GM19240 (cell line): Measurements from ENCODE around the gene DRG1.
"Not testable (repeated sequence)": the region's sequence is repeated elsewhere in the genome, so short reads cannot be mapped to it uniquely, and the experiment has no call there.

Source experiments
- DNase-seq: peaks from one replicate; pipeline ENCODE4 v3.0.0; 2011; ENCODE audit warnings: low spot score; ENCODE audit not compliant: insufficient read length

DRG1 gene, protein sequence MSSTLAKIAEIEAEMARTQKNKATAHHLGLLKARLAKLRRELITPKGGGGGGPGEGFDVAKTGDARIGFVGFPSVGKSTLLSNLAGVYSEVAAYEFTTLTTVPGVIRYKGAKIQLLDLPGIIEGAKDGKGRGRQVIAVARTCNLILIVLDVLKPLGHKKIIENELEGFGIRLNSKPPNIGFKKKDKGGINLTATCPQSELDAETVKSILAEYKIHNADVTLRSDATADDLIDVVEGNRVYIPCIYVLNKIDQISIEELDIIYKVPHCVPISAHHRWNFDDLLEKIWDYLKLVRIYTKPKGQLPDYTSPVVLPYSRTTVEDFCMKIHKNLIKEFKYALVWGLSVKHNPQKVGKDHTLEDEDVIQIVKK

DNA sequence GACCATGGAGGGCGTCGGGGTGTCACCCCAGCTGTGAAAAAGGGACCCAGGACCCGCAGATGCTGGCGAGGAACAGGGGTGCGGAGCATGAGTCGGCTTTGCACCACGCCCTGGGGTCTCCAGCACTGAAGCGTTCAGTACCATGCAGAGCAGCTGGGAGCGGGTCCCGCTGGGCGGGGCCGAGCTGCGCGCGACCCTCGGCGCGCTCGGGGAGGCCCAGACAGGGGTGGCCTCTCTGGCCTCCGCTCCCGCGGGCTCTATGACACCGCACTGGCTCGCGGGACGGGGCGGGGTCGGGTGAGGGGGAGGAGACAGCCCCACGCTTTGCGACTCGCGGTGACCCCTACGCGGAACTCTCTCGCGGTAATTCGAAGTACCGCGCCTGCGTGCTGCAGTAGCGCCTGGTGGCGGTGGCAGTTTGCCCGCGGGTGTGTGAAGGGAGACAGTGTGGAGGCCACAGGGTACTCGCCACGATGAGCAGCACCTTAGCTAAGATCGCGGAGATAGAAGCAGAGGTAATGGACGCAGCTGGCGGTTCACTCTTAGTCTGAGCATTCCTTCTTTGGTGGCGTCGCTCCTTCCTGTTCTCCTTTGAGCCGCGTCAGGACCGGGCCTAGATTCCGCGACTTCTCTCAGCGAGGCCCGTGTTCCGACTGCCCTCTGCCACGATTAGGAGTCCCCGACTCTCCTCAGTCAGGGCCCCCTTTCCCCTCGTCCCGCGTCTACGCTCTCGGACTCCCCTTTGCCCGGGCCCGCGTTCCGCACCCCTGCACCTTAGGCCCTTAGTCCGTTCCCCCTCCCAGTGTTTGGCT, at the start of gene DRG1:
TSS of gene DRG1 (plus strand) at position 394 of the 812 bp plus-strand sequence. CDS start at position 474, 80 bp downstream.
- peak; percentile 97 for DNase-seq

DNA sequence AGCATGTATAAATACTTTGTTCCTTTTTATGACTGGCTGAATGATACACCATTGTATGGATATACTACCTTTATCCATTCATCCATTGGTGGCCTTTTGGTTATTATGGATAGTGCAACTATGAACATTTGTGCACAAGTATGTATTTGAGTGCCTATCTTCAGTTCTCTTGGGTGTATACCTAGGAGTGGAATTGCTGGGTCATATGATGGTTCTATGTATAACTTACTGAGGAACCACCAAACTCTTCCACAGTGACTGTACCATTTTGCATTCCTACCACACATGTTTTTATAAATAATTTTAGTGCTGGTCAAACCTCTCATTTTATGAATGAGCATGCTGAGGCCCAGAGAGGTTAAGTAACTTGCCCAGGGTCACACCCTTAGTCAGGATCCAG, 49.4 kb upstream of the DRG1 start:
- no peak for DNase-seq

DNA sequence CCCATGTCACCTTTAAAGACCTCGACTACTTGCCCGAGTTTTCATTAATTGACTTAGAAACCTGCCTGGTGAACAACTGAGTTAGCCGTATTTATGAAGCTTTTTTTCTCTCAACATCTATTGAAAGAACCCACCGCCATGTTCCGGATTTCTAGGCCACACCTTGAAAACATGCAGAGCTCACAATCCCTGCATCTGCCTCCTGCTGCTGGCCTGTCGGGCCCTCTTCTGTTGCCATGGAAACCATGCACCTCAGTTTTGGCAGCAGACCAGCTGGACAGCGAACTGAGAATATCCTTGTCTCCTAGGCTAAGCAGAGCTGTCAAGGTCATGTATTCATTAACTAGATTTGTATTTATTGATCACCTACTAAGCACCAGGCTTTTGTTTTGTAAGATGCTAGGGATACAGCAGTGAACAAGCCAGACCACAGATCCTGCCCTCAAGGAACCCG, 49.0 kb upstream of the DRG1 start:
- DNase-seq: no peak

GRCh38 chr22:31354515-31354914, 44.9 kb upstream of the DRG1 start:
- DNase-seq: no peak

DNA sequence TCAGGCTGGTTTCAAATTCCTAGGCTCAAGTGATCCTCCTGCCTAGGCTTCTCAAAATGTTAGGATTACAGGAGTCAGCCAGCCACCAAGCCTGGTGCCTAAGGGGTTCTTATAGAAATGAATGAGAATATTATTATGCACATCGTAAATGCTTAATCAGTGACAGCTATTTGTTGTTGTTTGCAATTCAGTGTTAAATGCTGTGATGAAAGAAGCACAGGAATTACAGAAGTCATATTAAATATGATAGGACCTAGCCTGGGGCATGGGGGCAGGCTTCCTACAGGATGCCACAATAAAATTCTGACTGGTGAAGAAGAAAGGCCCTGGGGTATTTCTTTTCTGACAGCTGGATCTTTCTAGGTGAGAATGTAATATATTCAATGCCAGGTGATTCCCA, 39.4 kb upstream of the DRG1 start:
- DNase-seq: no peak

DNA sequence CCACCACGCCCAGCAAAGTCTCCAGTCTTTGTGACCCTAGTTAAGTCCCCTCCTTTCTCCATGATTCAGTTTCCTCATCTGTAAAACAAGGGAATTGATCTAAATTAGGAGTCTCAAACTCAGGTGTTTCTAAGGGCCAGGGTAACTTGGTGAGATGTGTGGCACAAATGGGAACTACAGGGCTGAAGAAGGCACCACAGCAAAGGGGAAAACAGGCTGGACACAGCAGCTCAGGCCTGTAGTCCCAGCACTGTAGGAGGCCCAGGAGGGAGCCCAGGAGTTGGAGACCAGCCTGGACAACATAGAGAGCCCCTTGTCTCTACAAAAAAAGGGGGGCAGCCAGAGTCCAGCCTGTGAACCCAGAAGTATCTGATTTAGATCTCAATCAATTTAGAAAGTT, 37.7 kb upstream of the DRG1 start:
- DNase-seq: no peak

- DNase-seq: no peak
Measured at GRCh38 chr22:31363885-31364465, 35.4 kb upstream of the DRG1 start.

GRCh38 chr22:31367426-31367825, 32.0 kb upstream of the DRG1 start:
- DNase-seq: no peak

GRCh38 chr22:31377612-31378011, 21.8 kb upstream of the DRG1 start:
- no peak for DNase-seq

DNA sequence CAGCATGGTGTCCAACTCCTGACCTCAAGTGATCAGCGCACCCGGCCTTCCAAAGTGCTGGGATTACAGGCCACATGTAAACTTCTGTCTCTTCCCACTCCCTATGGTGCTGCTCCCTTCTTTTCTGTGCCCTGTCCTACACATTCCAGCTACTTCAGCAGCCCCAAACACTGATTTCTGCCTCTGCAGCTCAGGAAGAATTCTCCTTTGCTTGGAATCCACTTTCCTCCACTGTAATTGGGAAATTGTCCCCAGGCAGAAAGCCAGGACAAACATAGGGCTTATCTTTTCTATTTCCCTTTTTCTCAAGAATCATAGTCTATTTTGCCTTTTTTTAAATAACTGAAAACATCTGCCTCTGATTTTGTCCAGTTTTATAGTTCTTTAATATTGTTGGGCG, 21.3 kb upstream of the DRG1 start:
- no peak for DNase-seq

DNA sequence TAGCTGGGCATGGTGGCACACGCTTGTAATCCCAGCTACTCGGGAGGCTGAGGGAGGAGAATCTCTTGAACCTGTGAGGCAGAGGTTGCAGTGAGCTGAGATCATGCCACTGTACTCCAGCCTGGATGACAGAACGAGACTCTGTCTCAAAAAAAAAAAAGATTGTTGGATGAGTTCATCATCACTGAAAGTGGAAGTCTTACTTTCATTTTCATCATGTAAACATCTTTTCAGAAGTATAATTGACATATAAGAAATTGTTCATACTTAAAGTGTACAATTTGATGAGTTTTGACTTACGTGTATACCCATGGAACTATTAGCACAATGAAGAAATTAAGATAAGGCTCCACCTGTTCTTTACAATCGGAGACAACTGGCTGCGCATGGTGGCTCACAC, 20.8 kb upstream of the DRG1 start:
- not testable (repeated sequence) for DNase-seq

DNA sequence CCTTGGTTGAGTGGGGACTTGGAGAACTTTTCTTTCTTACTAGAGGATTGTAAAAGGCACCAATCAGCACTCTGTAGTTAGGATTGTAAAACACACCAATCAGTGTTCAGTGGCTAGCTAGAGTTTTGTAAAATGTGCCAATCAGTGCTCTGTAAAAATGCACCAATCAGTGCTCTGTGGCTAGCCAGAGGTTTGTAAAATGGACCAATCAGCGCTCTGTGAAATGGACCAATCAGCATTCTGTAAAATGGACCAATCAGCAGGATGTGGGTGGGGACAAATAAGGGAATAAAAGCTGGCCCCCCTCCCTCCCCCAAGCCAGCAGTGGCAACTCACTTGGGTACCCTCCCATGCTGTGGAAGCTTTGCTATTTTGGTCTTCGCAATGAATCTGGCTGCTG, 5.5 kb upstream of the DRG1 start:
- no peak for DNase-seq

DNA sequence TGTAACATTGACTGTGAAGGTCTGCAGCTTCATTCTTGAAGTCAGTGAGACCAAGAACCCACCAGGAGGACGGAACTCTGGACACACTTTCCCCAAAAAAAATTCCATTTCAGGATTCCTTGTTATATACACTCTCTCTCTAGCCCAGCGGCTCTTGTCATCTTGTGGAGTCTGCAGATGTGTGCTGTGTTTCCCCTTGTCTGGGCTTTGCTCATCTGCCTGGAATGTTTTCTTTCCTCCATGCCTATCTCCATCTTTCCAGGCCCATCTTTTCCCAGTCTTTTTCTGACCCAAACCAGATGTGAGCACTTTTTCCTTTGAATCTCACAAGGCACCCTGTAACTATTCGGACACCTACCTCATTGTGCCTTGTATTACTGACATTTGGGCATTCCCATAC, 5.1 kb upstream of the DRG1 start:
- no peak for DNase-seq

- no peak for DNase-seq
Measured at GRCh38 chr22:31398231-31398630, 1.2 kb upstream of the DRG1 start.

DNA sequence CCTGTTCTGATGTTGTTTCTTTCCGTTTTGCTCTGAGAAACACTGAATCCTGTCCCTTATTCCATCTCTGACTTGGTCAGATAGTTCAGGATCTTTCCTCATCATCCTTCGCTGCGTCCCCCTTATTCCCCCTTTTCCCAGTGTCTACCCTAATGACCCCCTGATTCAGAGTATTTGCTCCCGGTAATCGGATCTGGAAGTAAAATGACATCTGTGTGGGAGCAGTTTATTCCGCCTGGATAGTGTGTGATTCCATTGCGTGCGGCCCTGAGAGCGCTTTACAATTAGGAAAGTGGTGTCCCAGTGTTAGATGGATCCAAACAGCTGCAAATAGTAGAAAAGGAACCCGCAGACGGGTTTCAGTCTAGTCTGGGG, 606 bp downstream of the DRG1 start:
- no peak for DNase-seq

GRCh38 chr22:31402350-31402749, 2.9 kb downstream of the DRG1 start:
- DNase-seq: not testable (repeated sequence)

DNA sequence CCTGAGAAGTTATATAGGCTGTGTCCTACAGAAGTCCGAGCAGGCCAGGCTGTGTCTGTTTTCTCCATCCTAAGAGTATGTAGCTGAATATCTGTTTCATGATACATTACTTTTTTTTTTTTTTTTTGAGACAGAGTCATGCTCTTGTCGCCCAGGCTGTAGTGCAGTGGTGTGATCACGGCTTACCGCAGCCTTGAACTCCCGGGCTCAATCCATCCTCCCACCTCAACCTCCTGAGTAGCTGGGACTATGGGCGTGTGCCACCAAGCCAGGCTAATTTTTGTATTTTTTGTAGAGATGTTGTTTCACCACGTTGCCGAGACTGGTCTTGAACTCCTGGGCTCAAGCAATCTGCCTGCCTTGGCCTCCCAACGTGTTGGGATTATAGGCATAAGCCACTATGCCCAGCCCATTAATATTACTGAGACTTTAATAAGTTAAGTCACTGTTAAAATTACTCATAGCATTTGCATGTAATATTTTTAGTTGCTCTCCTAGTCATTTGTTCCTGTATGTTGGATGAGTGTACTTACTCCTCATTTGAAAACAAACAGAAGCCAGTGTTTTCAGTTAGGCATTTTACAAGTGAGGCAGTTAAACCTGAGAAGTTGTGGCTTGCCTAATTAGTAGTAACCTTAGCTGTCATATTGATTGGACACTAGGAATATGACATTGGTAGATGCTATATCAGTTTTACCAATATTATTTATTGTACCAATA, 26.1 kb downstream of the DRG1 start:
- DNase-seq: no peak

GRCh38 chr22:31431950-31432349, 32.5 kb downstream of the DRG1 start:
- DNase-seq: no peak

- no peak for DNase-seq
Measured at GRCh38 chr22:31436132-31436531, 36.7 kb downstream of the DRG1 start.

- DNase-seq: no peak
Measured at GRCh38 chr22:31439808-31440207, 40.4 kb downstream of the DRG1 start.

DNA sequence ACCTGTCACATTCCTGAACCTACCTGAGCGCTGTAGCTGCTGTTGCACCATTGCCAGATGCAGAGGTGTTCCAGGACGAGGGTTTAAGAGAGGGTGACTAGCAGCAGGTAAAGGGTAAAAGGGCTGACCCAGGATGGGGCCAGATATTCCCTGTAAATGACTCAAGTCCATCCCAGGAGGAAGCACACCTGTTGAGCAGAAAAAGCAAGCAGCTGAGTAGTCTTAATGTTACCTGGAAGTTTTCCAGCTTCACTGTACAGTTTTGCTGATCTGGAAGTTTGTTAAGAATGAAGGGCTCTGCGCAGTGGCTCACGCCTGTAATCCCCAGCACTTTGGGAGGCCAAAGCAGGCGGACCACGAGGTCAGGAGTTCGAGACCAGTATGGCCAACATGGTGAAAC, 41.3 kb downstream of the DRG1 start:
- DNase-seq: no peak

DNA sequence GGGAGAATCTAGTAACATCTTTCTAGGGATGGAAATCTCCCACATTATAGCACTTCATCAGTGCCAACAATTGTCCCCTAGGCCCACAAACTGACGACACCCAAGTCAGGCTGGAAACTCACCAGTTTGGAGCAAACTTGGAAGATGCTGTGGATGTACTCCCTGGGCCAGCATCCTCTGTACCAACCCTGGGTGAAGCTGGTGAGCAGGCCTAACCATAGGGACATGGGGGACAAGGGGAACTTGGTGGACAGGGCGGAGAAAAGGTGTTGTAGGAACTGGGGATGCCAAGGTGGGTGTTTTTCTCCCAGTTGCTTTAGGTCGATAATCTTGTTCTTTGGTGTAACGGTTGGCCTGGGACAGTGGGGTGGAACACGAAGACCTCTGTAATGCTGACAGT, 42.2 kb downstream of the DRG1 start:
- no peak for DNase-seq
